Measurements from ENCODE around the gene OR11G2. TPM values are rescaled to one million over a fixed set of nuclear protein-coding genes. Genes with fewer than 3 reads are reported as not detected.

OR11G2 gene
- total RNA-seq, 1 experiment from 2014 or later = not detected

GRCh38 chr14:20197459-20197858 lies 6.8 kb downstream of the OR11G2 start:
- intact Hi-C loops (cut with micrococcal nuclease; ENCODE audit: unreplicated experiment) = no loop called here
- ChIA-PET POLR2A (no interaction called here), CTCF (no interaction called here)
- in situ Hi-C loops (cut with HindIII; ENCODE audit: low pct_unique_long_range_greater_than_20kb, low sequenced_read_pairs) = no loop called here
- no peak for TF ChIP-seq SIN3A (IDR thresholded peaks at IDR 0.05; ENCODE audit: borderline replicate concordance, insufficient read depth, low read depth, low read length)
- TF ChIP-seq CTCF (IDR thresholded peaks at IDR 0.05) = no peak
- no peak for ATAC-seq
- Histone ChIP-seq H3K27ac (ENCODE audit: low read length) (no peak overlapping the region), H3K9me3 (ENCODE audit: control insufficient read depth, insufficient read depth, low read depth, low read length) (no peaks in the 10 kb centered on the region), H3K4me1 (ENCODE audit: control insufficient read depth, insufficient read depth, low read length) (no peaks in the 10 kb centered on the region), H3K27me3 (ENCODE audit: control insufficient read depth, insufficient read depth, low read length) (no peaks in the 10 kb centered on the region), H3K36me3 (ENCODE audit: control insufficient read depth, insufficient read depth, low read length) (no peaks in the 10 kb centered on the region), H3K4me3 (ENCODE audit: low read depth in 2 of 2, low read length in 2 of 2) (no peak overlapping the region)
- no peak for DNase-seq (ENCODE audit: low read depth, low spot score)
- BruUV-seq (replicated peaks) = no TSS peak

GRCh38 chr14:20198991-20199390 lies 8.3 kb downstream of the OR11G2 start:
- H3K27ac ChIP-seq (ENCODE audit: low read length) = no peak overlapping the region
- BruUV-seq (replicated peaks) = no TSS peak
- no peaks in the 10 kb centered on the region for H3K4me1 ChIP-seq (ENCODE audit: control insufficient read depth, insufficient read depth, low read length)
- no peak overlapping the region for H3K4me3 ChIP-seq (ENCODE audit: low read depth in 2 of 2, low read length in 2 of 2)
- intact Hi-C loops (cut with micrococcal nuclease; ENCODE audit: unreplicated experiment) = no loop called here
- H3K27me3 ChIP-seq (ENCODE audit: control insufficient read depth, insufficient read depth, low read length) = no peaks in the 10 kb centered on the region
- no peak for TF ChIP-seq TCF7L2 (IDR thresholded peaks at IDR 0.05; ENCODE audit: low read depth, low read length)
- no peak for TF ChIP-seq CTCF (IDR thresholded peaks at IDR 0.05)
- TF ChIP-seq, protein P1, sequence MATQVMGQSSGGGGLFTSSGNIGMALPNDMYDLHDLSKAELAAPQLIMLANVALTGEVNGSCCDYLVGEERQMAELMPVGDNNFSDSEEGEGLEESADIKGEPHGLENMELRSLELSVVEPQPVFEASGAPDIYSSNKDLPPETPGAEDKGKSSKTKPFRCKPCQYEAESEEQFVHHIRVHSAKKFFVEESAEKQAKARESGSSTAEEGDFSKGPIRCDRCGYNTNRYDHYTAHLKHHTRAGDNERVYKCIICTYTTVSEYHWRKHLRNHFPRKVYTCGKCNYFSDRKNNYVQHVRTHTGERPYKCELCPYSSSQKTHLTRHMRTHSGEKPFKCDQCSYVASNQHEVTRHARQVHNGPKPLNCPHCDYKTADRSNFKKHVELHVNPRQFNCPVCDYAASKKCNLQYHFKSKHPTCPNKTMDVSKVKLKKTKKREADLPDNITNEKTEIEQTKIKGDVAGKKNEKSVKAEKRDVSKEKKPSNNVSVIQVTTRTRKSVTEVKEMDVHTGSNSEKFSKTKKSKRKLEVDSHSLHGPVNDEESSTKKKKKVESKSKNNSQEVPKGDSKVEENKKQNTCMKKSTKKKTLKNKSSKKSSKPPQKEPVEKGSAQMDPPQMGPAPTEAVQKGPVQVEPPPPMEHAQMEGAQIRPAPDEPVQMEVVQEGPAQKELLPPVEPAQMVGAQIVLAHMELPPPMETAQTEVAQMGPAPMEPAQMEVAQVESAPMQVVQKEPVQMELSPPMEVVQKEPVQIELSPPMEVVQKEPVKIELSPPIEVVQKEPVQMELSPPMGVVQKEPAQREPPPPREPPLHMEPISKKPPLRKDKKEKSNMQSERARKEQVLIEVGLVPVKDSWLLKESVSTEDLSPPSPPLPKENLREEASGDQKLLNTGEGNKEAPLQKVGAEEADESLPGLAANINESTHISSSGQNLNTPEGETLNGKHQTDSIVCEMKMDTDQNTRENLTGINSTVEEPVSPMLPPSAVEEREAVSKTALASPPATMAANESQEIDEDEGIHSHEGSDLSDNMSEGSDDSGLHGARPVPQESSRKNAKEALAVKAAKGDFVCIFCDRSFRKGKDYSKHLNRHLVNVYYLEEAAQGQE (IDR thresholded peaks at IDR 0.05; ENCODE audit: insufficient read depth in 1 of 2, low read depth in 2 of 2, low read length in 1 of 2) = no peak
- TF ChIP-seq POLR2AphosphoS5 (IDR thresholded peaks at IDR 0.05; ENCODE audit: low read depth, low read length) = no peak
- no peaks in the 10 kb centered on the region for H3K36me3 ChIP-seq (ENCODE audit: control insufficient read depth, insufficient read depth, low read length)
- CTCF ChIA-PET = no interaction called here
- POLR2A ChIA-PET = no interaction called here
- ATAC-seq (no peak), DNase-seq (ENCODE audit: low read depth, low spot score) (no peak)
- H3K9me3 ChIP-seq (ENCODE audit: control insufficient read depth, insufficient read depth, low read depth, low read length) = no peaks in the 10 kb centered on the region
- in situ Hi-C loops (cut with HindIII; ENCODE audit: low pct_unique_long_range_greater_than_20kb, low sequenced_read_pairs) = no loop called here

GRCh38 chr14:20204721-20205120 lies 14.0 kb downstream of the OR11G2 start:
- ChIA-PET POLR2A (no interaction called here), CTCF (no interaction called here)
- intact Hi-C loops (cut with micrococcal nuclease; ENCODE audit: unreplicated experiment) = no loop called here
- Histone ChIP-seq H3K4me1 (ENCODE audit: control insufficient read depth, insufficient read depth, low read length) (no peaks in the 10 kb centered on the region), H3K36me3 (ENCODE audit: control insufficient read depth, insufficient read depth, low read length) (no peaks in the 10 kb centered on the region), H3K27me3 (ENCODE audit: control insufficient read depth, insufficient read depth, low read length) (no peaks in the 10 kb centered on the region), H3K27ac (ENCODE audit: low read length) (no peak overlapping the region), H3K9me3 (ENCODE audit: control insufficient read depth, insufficient read depth, low read depth, low read length) (no peaks in the 10 kb centered on the region), H3K4me3 (ENCODE audit: low read depth in 2 of 2, low read length in 2 of 2) (no peak overlapping the region)
- in situ Hi-C loops (cut with HindIII; ENCODE audit: low pct_unique_long_range_greater_than_20kb, low sequenced_read_pairs) = no loop called here
- DNase-seq (ENCODE audit: low read depth, low spot score) (no peak), ATAC-seq (no peak)
- TF ChIP-seq TCF7L2 (IDR thresholded peaks at IDR 0.05; ENCODE audit: low read depth, low read length) = no peak
- TF ChIP-seq, protein P1 (IDR thresholded peaks at IDR 0.05; ENCODE audit: insufficient read depth in 1 of 2, low read depth in 2 of 2, low read length in 1 of 2) = no peak
- no TSS peak for BruUV-seq (replicated peaks)
